Measurements from ENCODE around the gene TMEM161A.

DNA sequence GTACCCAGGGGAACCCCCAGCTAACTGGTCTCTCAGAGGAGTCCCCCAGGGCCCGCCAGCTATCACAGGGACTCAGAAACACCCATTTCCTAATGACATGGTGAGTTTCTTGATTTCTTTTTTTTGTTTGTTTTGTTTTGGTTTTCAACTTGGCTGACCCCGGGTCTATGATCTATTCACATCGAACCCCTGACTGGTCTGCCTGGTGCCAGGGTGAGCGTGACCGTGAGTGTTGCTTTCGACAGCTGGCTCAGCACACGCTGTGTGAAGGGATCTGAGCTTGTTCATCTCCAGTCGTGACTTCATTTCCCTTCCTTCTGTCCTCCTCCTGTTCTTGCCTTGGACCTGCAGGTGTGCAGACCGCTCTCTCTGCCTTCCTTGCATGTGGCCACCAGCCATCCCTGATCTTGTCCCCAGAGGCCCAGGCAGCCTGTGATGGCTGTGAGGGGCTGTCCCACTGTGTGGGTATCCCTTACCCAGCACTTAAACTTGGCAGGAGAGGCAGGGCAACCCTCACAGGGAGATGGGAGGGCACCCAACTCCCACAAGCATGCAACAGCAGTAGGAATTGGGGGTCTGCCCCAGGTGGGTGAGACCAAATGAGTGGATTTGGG is 26.2 kb downstream of the TMEM161A start:
- TF ChIP-seq ZNF558 (tag by site-specific recombination; IDR thresholded peaks at IDR 0.05) (no peak), ZBTB1 (tag by site-specific recombination; IDR thresholded peaks at IDR 0.05) (no peak), ZNF549 (tag by site-specific recombination; IDR thresholded peaks at IDR 0.05) (no peak), SALL2 (tag by site-specific recombination; IDR thresholded peaks at IDR 0.05; ENCODE audit: borderline replicate concordance) (no peak)

All from HEK293 (cell line).